Measurements from ENCODE around the gene APBB2. TPM values are rescaled to one million over a fixed set of nuclear protein-coding genes. Genes with fewer than 3 reads are reported as not detected.

Gene APBB2
- total RNA-seq, 2 donors from 2014 or later: 134 to 137 TPM

DNA sequence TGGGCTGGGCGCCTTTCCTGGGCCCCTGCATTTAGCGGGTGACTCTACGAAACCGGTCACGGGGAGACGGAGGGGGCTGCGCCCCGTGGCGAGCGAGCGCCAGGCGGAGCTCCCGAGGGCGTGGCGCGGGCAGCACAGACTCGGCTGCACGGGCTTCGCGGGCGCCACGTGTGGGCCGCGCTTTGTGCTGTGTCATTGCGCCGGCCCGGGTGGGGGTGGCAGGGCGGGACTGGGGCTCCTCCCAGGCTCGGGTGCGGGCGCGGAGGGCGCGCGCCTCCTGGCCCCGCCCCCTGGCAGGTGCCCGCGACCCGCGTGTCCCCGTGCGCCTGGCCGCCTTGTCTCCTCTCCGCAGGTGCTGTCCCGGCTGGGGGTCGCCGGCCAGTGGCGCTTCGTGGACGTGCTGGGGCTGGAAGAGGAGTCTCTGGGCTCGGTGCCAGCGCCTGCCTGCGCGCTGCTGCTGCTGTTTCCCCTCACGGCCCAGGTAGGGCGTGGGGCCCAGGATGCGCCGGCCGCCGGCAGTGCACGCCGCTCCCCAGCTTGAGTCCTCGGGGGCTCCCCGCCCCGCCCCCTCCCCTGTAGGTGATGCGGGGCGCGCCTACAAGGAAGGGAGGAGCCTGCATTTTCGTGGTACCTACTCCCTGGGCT lies 43.0 kb upstream of the APBB2 start:
- no peak overlapping the region for H3K27ac ChIP-seq
- H3K4me3 ChIP-seq: peak overlapping the region; percentile 77
- H3K27me3 ChIP-seq (replicated peaks; ENCODE audit: insufficient read depth): no peaks in the 10 kb centered on the region
- H3K36me3 ChIP-seq: no peaks in the 10 kb centered on the region
- peak; percentile 14 for DNase-seq (ENCODE audit: low spot score)
- H3K9me3 ChIP-seq: no peaks in the 10 kb centered on the region
- TF ChIP-seq, protein P1, sequence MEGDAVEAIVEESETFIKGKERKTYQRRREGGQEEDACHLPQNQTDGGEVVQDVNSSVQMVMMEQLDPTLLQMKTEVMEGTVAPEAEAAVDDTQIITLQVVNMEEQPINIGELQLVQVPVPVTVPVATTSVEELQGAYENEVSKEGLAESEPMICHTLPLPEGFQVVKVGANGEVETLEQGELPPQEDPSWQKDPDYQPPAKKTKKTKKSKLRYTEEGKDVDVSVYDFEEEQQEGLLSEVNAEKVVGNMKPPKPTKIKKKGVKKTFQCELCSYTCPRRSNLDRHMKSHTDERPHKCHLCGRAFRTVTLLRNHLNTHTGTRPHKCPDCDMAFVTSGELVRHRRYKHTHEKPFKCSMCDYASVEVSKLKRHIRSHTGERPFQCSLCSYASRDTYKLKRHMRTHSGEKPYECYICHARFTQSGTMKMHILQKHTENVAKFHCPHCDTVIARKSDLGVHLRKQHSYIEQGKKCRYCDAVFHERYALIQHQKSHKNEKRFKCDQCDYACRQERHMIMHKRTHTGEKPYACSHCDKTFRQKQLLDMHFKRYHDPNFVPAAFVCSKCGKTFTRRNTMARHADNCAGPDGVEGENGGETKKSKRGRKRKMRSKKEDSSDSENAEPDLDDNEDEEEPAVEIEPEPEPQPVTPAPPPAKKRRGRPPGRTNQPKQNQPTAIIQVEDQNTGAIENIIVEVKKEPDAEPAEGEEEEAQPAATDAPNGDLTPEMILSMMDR (IDR thresholded peaks at IDR 0.05): no peak
- no peak for ATAC-seq (ENCODE audit: insufficient number of reproducible peaks, low FRiP score, low read depth)
- H3K4me1 ChIP-seq (ENCODE audit: control insufficient read depth in 1 of 2, low read depth in 2 of 2): peaks cover 0 to 23% of the 10 kb centered on the region in 2 donors

DNA sequence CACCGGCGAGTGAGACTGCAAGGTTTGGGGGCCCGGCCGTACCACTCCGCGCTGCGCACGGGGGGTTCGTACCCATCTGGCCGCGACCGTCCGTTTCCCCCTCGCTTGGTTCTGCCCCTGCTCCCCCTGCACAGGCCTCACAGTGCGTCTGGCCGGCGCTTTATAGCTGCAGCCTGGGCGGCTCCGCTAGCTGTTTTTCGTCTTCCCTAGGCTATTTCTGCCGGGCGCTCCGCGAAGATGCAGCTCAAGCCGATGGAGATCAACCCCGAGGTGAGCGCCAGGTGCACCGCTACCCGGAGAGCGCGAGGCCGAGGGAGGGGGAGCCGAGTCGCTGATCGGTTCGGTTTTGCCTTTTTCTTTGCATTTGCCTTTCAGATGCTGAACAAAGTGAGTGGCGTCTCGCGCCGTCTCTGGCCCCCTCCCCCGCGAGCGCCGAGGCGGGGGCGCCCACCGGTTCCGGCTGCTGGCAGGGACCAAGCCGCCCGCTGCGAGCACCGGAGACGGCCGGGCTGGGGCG lies 42.5 kb upstream of the APBB2 start, which contains the start of gene UCHL1:
Gene UCHL1, plus strand, starts transcription at position 189 of the 517 bp plus-strand sequence. Its CDS starts 49 bp downstream, at position 238.
- peaks cover 0 to 23% of the 10 kb centered on the region in 2 donors for H3K4me1 ChIP-seq (ENCODE audit: control insufficient read depth in 1 of 2, low read depth in 2 of 2)
- H3K4me3 ChIP-seq: peak within 1 kb of the TSS; percentile 77
- no peaks in the 10 kb centered on the region for H3K27me3 ChIP-seq (replicated peaks; ENCODE audit: insufficient read depth)
- ATAC-seq (ENCODE audit: insufficient number of reproducible peaks, low FRiP score, low read depth) (no peak), DNase-seq (ENCODE audit: low spot score) (no peak)
- no peaks in the 10 kb centered on the region for H3K9me3 ChIP-seq
- TF ChIP-seq, protein P1 (IDR thresholded peaks at IDR 0.05): no peak
- H3K27ac ChIP-seq: no peak within 1 kb of the TSS
- no peaks in the 10 kb centered on the region for H3K36me3 ChIP-seq

- DNase-seq (ENCODE audit: low spot score): no peak
- no peaks in the 10 kb centered on the region for H3K9me3 ChIP-seq
- H3K4me1 ChIP-seq (ENCODE audit: control insufficient read depth in 1 of 2, low read depth in 2 of 2): peaks cover 0 to 23% of the 10 kb centered on the region in 2 donors
- H3K27ac ChIP-seq: no peak overlapping the region
- no peaks in the 10 kb centered on the region for H3K27me3 ChIP-seq (replicated peaks; ENCODE audit: insufficient read depth)
- H3K4me3 ChIP-seq: peak overlapping the region; percentile 77
- no peak for ATAC-seq (ENCODE audit: insufficient number of reproducible peaks, low FRiP score, low read depth)
- H3K36me3 ChIP-seq: no peaks in the 10 kb centered on the region
- TF ChIP-seq, protein P1 (IDR thresholded peaks at IDR 0.05): no peak
Observed at GRCh38 chr4:41256131-41256739, 41.9 kb upstream of the APBB2 start.

DNA sequence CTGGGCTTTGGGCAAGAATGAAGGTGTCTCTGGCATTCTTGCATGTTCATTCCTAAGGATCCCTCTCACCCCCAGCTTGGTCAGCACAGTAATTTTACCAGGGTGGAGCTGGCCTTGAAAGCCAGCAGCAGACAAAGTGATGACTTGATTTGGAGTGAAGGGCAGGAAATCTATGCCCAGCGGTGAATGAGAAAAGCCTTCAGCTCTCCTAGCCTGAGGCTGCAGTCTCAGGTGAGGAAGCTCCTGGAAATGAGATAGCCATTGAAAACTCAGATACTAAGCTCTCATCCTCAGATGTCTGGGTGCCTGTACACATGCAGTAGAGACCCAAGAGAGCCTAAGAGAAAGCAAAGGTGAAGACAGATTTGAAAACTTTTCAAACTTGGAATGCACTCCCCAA lies 31.6 kb upstream of the APBB2 start:
- no peaks in the 10 kb centered on the region for H3K9me3 ChIP-seq
- no peak for ATAC-seq (ENCODE audit: insufficient number of reproducible peaks, low FRiP score, low read depth)

GRCh38 chr4:41241919-41242318 lies 27.6 kb upstream of the APBB2 start:
- Histone ChIP-seq H3K36me3 (no peaks in the 10 kb centered on the region), H3K4me3 (no peak overlapping the region), H3K4me1 (ENCODE audit: control insufficient read depth in 1 of 2, low read depth in 2 of 2) (no peaks in the 10 kb centered on the region), H3K27me3 (replicated peaks; ENCODE audit: insufficient read depth) (no peaks in the 10 kb centered on the region), H3K27ac (no peak overlapping the region), H3K9me3 (no peaks in the 10 kb centered on the region)
- DNase-seq (ENCODE audit: low spot score) (no peak), ATAC-seq (ENCODE audit: insufficient number of reproducible peaks, low FRiP score, low read depth) (no peak)
- TF ChIP-seq, protein P1 (IDR thresholded peaks at IDR 0.05): no peak

More for the DNA sequence above, 31.6 kb upstream of the APBB2 start:
- Histone ChIP-seq H3K27me3 (replicated peaks; ENCODE audit: insufficient read depth) (no peaks in the 10 kb centered on the region), H3K4me1 (ENCODE audit: control insufficient read depth in 1 of 2, low read depth in 2 of 2) (no peaks in the 10 kb centered on the region), H3K4me3 (no peak overlapping the region), H3K36me3 (no peaks in the 10 kb centered on the region), H3K27ac (no peak overlapping the region)
- no peak for DNase-seq (ENCODE audit: low spot score)
- TF ChIP-seq, protein P1 (IDR thresholded peaks at IDR 0.05): no peak
